HG03460 (cell line): ENCODE data around the gene RHOC.

ENCODE experiments used
- ATAC-seq: cut with Tn5 transposase; IDR thresholded peaks from one replicate; pipeline ENCODE4 v1.9.1; 2021; ENCODE audit not compliant: unreplicated experiment

The RHOC gene

GRCh38 chr1:112686835-112687234 lies 20.1 kb downstream of the RHOC start:
- no peak for ATAC-seq

GRCh38 chr1:112686417-112686816 lies 20.5 kb downstream of the RHOC start:
- no peak for ATAC-seq

DNA sequence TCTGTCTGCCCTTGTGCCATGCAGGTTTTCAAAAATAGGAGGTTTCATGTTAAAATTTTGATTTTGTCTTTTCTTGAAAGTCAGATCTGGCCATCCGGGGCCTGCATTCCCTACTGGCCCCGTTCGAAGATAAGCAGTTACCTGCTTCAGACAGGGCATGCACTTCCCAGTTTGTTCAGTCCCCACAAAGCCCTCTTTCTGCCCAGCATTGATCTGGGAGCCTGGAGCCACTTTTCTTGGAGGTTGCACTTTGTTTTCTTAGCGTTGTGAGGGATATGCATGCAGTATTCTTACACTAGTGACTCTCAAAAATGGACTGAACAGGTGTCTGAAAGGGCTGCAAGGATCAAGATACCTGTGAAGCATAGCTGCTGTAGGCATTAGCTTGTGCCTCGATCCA lies 21.0 kb downstream of the RHOC start:
- no peak for ATAC-seq

DNA sequence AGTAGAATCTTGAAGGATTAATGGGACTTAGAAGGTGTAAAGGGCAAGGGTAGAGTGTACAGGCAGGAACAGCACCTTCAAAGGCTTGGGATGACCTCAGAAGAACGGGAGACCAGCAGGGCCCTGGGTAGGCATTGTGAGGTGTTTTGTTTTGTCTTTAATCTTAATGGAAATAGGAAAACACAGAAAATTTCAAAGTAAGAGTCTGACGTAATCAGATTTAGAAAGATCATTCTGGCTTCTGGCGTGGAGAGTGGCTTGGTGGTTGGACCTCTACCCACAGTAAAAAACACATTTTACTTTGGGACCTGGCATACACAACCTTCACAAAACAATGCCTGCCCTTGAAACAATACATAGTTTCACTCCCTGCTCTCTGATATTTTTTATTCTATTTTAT lies 28.3 kb downstream of the RHOC start:
- no peak for ATAC-seq

- no peak for ATAC-seq
Measured at GRCh38 chr1:112677501-112677900, 29.4 kb downstream of the RHOC start.

DNA sequence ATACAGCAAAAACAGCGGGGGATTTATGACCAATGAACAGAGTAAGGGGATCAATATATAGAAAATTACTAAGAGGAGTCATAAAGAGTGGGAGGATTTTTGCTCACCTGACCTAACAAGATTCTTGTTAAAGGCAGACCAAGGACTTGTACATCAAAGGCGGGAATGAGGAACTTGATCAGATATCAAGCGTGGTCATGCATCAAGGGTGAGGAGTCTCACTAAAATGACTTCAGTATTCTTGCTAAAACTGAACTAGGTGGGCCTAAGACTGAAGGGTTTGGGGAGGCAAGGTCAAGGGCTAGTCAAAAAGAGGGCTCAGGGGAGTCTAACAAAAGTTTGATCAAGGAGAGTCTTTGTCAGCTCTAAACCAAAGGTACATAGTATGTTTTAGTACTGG lies 30.4 kb downstream of the RHOC start:
- ATAC-seq: no peak

GRCh38 chr1:112675728-112676381 lies 31.1 kb downstream of the RHOC start:
- no peak for ATAC-seq

DNA sequence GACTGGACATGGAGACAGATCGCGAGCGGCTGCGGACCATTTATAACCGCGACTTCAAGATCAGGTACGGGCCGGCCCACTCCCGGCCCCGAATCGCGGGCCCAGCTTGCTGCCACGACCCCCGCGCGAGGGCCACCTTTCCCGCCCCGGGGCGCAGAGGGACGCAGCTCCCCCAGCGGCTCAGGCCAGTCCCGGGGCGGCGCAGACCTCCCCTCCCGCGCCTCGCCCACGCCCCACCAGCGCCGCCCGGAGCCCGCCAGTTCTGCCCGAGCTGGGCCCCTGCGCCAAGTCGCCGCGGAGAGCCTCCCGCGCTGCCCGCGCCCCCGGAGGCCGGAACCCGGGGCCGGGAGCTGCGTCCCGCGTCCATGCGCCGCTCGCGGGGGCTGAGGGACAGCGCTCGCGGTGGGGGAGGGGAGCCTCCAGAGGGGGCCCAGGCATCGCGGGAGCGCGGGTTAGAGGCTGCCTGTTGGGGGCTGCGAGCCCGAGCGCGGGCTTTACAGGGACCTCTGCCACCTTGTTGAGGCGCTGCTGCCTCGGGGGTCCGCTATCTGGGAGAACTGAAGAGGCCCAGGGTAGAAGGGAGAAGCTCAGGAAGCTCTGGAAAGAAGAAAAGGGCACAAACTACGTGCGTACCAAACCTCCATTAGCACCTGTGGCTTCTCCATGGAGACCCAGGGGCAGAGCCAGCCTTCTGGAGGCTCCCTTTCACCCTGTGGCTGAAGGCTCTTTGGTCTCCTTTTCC lies 31.8 kb downstream of the RHOC start:
- peak; percentile 40 for ATAC-seq

DNA sequence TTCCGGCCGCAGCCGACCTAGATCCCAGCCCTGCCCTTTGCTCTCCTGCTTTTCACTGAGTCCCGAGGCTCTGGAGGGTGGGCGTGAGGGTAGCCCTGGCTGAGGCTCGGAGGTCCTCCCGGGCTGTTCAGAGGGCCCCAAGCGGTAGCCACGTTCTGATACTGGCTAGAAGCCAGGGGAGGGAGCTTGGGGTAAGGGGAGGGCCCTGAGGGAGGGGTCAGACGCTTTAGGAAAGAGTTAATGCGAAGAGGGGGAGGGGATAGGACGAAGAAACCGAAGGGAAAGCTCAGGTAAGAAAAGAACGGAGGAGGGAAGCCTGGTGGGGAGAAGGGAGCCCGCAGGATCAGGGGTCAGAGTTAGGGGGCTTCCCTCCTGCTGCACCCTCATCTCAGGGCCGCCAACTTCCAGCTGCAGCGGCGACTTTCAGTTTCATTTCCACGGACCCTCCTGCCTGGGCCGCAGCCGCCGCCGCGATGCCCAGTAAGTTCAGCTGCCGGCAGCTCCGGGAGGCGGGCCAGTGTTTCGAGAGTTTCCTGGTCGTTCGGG lies 32.4 kb downstream of the RHOC start, which contains the start of gene MOV10:
Gene MOV10 (plus strand): TSS at position 220 of the 546 bp plus-strand sequence. CDS start 254 bp downstream, at position 474.
- ATAC-seq: peak; percentile 63

GRCh38 chr1:112673592-112674439 lies 33.1 kb downstream of the RHOC start:
- no peak for ATAC-seq

GRCh38 chr1:112672842-112673241 lies 34.1 kb downstream of the RHOC start:
- no peak for ATAC-seq

GRCh38 chr1:112672009-112672408 lies 34.9 kb downstream of the RHOC start:
- ATAC-seq: no peak

DNA sequence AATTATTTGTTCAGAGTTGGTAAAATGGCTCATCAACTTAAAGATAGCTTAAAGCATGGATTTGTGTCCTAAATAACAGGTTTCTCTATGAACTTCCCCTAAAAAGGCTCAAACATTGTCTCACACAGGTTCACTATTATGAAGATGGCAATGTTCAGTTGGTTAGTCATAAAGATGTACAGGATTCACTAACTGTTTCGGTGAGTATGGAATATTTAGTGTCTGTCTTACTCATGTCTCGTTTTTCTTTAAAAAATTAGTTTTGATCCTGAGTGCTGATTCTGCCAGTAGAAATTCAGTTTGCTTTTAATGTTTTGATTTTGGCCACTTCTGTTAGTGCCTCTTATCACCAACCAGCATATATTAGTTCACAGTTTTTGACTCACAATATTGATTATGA lies 40.0 kb downstream of the RHOC start:
- no peak for ATAC-seq

DNA sequence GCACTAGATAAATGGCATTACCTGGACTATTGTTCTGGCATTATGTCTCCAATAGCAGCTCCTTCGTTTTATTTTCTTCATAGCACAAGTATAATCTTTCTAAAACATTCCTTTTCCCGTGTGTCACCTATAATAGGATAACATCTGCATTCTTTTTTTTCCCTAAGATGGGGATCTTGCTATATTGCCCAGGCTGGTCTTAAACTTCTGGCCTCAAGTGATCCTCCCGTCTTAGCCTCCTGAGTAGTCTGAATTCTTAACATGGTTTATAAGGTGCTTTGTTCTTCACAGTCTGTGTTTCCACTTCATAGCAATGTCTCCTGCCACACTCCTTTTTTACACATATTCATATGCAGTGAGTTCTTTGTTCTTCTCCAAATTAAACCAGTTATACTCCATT lies 41.1 kb downstream of the RHOC start:
- no peak for ATAC-seq

DNA sequence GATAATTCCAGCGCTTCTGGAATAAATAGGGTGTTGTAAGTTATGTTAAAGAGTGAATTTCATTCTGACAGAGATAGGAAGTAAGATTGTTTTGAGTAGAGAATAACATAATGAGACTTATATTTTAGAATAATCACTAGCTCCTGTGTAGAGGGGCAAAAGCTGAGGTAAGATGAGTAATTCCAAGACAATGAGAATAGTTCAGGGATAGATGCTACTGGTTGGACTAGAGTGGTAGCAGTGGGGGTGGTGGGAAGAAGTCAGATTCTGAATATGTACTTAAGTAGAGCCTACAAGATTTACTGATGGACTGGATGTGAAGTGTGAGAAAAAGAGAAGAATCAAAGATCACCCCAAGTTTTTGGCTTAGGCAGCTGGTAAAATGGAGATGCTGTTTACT lies 55.7 kb downstream of the RHOC start:
- ATAC-seq: no peak
